Right forelimb (tissue), 1 donor: ENCODE results near the gene RNF215.

ENCODE experiments used
- DNase-seq: peaks from one replicate; pipeline ENCODE4 v3.0.0-alpha.2; 2018

The RNF215 gene

GRCh38 chr22:30386960-30387827 lies at the start of gene RNF215:
Gene RNF215, minus strand, starts transcription at chr22:30387411. Its CDS starts 98 bp downstream, at chr22:30387313.
- DNase-seq = peak; percentile 92

- DNase-seq = no peak
These were observed 49.0 kb upstream of the RNF215 start for GRCh38 chr22:30436196-30436595.

GRCh38 chr22:30435674-30436126 lies 48.5 kb upstream of the RNF215 start:
- DNase-seq = no peak

GRCh38 chr22:30434843-30435242 lies 47.6 kb upstream of the RNF215 start:
- no peak for DNase-seq

DNA sequence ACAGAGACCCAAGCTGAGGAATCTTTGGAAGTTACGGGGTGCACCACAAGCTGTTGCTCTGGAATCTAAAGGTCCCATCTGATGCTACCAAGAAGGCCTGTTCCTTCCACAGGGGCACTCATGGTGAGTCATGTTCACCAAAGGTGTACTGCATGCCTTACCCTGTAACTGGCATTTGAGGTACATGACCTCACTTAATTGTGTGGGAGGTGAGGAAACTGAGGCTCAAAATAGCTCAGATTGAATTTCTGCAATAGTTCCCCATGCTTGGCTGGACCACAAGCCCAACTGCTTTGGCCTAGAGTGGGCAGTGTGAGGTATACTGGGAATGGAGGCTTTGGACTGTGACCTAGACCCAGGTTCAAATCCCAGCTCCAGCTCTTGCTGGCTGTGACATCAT lies 46.6 kb upstream of the RNF215 start:
- DNase-seq = no peak

- DNase-seq = no peak
These were observed 46.0 kb upstream of the RNF215 start for GRCh38 chr22:30433227-30433626.

- no peak for DNase-seq
These were observed 45.3 kb upstream of the RNF215 start for GRCh38 chr22:30432520-30432919.

DNA sequence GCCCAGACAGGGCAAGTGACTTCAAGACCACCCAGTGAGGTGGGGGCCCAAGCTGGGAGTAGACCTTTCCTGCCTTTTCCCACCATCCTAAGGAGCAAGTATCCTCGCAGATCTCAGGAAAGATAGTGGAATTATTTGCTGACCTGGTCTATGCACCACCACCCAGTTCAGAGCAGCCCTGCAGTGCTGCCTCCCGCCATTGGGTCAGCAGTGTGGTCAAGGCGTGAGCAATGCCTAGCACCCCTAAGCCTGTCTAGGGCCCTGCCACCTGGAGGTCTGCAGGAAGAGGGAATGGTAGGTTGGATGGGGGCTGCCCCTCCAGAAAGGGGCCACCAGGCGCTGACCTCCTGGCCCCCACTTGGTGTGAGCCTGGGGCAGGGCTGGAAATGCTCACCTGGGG lies 44.9 kb upstream of the RNF215 start:
- no peak for DNase-seq

DNA sequence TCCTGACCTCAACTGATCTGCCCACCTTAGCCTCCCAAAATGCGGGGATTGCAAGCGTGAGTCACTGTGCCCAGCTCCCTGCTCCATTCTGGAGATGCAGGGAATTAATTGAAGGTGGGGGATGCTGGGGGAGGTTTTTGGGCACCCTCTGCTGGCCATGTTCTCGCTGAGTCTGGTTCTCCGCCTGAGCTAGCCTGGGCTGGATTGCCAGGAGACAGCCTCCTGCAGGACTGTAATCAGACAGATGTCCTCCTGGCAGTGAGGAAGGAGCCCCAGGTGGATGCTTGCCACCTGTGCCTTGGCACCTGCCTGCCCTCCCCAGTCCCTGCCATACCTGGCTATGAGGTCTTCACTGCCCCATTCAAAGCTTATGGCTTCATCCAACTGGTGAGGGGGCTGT lies 43.7 kb upstream of the RNF215 start:
- DNase-seq = no peak

GRCh38 chr22:30429887-30430286 lies 42.7 kb upstream of the RNF215 start:
- DNase-seq = no peak

GRCh38 chr22:30427871-30428270 lies 40.7 kb upstream of the RNF215 start:
- DNase-seq = no peak

DNA sequence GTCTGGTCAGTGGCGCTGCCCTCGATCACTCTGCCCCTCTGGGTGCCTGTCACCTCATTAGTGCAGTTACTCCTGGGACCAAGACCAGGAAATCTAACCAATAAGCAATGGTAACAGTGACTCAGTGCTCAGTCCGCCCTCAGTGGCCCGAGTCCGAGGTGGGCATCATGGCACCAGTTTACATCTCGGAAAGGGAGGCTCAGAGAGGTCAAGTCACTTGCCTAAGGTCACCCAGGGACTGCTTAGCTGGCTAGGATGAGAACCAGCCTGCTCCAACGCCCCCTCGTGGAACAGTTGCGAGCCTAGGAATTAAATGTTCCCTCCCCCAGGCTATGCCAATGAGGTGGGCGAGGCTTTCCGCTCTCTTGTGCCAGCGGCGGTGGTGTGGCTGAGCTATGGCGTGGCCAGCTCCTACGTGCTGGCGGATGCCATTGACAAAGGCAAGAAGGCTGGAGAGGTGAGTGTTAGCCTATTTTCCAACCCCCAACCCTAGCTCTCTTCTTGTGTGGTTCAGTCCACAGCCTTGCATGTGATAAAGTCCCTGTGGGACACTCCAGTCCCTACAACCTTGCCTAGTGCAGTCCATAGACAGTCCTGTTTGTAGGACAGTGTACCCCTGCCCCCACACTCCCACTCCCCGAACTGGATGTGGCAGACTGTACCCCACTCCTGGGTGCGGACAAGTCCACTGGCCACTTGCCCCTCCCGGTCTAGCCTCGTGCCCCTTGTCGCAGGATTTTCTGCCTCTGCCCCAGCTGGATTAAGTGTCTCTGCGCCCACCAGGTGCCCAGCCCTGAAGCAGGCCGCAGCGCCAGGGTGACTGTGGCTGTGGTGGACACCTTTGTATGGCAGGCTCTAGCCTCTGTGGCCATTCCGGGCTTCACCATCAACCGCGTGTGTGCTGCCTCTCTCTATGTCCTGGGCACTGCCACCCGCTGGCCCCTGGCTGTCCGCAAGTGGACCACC lies 39.5 kb upstream of the RNF215 start:
- peak; percentile 83 for DNase-seq

GRCh38 chr22:30425616-30426387 lies 38.6 kb upstream of the RNF215 start, which contains the start of gene MTFP1:
Gene MTFP1, plus strand, starts transcription at chr22:30425768. Its CDS starts 112 bp downstream, at chr22:30425880.
- DNase-seq = peak; percentile 78

DNA sequence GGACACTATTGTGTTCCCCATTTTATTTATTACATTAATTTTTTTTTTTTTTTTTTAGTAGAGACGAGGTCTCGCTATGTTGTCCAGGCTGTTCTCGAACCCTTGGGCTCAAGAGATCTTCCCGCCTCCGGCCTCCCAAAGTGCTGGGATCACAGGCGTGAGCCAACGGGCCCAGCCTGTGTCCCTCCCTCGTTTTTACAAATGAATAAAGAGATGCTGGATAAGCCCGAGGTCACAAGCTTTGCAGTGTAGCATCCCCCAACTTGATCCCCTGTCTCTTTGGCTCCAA lies 38.1 kb upstream of the RNF215 start:
- DNase-seq = no peak

- DNase-seq = no peak
These were observed 37.5 kb upstream of the RNF215 start for GRCh38 chr22:30424534-30425326.

- peak; percentile 99 for DNase-seq
These were observed 36.8 kb upstream of the RNF215 start for GRCh38 chr22:30423959-30424533.

DNA sequence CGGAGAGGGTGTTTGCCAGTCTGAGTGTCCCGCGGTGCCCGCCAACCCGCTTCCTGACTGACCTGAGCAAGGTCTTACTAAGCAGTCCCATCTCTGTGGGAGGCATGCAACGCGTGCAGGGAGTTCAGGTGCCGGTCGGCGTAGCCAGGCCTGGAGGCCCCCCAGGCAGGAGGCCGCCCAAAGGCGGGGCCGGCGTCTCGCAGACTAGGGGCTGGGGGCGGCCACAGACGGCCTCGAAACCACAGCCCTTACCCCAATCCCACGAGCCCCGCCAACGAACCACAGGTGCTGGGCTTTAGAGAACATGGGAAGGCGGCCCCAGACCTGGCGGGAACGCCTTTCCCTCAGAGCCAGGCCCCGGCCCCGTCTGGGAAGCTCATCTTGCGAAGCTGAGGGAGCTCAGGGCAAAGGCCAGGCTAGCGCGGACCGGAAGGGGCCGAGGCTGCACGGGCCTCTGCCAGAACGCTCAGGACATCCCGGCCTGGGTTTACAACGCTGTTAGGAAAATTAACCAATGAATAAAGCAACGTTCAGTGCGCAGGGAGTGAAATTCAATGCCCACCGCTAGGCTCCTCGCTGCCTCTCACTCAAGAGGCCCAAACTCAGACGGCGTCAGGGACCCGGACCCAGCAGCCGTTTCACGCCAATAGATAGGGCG lies 36.2 kb upstream of the RNF215 start:
- no peak for DNase-seq

GRCh38 chr22:30422481-30423300 lies 35.5 kb upstream of the RNF215 start:
- DNase-seq = peak; percentile 67

GRCh38 chr22:30421695-30422480 lies 34.7 kb upstream of the RNF215 start:
- no peak for DNase-seq
